ENCODE data around the gene LCLAT1. TPM values are rescaled to one million over a fixed set of nuclear protein-coding genes. Genes with fewer than 3 reads are reported as not detected.
A peak's percentile ranks its signal among the peaks of the same experiment; 100 is the strongest.

LCLAT1 gene
- total and polyA plus RNA-seq, 2 of the 4 experiments (the other 2 are of a cell fraction): 7.5 to 11.5 TPM

DNA sequence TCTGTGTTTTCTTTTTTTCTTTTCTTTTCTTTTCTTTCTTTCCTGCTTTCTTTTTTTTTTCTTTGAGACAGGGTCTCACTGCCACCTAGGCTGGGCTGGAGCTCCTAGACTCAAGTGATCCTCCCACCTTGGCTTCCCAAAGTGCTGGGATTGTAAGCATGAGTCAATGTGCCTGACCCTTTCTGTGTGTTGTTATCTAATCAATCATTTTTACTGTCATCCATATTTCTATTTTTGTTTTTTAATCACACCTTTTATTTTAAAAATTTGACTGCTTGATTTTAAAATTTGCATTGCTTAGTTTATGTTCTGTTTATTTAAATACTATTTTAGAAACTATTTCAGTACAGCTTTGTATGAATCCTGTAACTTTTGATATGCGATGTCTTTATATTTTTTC is 19.2 kb downstream of the LCLAT1 start:
- H3K4me3 ChIP-seq (ENCODE audit: insufficient read depth, low read depth, low read length): no peak overlapping the region
- BruUV-seq (replicated peaks): no TSS peak
- H3K36me3 ChIP-seq (ENCODE audit: control insufficient read depth, insufficient read depth, low read length): no peaks in the 10 kb centered on the region; the same call in 1 of the 2 replicates
- in situ Hi-C loops (cut with MboI; ENCODE audit: low sequenced_read_pairs) (no loop called here), dilution Hi-C loops (cut with HindIII; ENCODE audit: low sequenced_read_pairs, unreplicated experiment) (no loop called here), intact Hi-C loops (cut with micrococcal nuclease) (no loop called here)
- H2BK15ac ChIP-seq (ENCODE audit: low read depth, low read length): no peak overlapping the region
- no peak overlapping the region for H3K4me2 ChIP-seq (ENCODE audit: low read depth, low read length)
- no peak overlapping the region for H4K5ac ChIP-seq (ENCODE audit: low read depth, low read length)
- CTCF ChIA-PET: no interaction called here
- H3K23ac ChIP-seq (ENCODE audit: low read depth, low read length): no peak overlapping the region
- POLR2A ChIA-PET (ENCODE audit: unreplicated experiment): interaction anchor here (0.6 kb wide), 1 partner anchor 9 kb away, joined by 3 read pairs; no protein-coding TSS in a partner anchor
- no peak overlapping the region for H2BK5ac ChIP-seq (ENCODE audit: low read depth, low read length, poor library complexity, severe bottlenecking)
- ATAC-seq (ENCODE audit: low read depth): no peak
- H2AK5ac ChIP-seq (ENCODE audit: low read depth, low read length): no peak overlapping the region
- no peaks in the 10 kb centered on the region for H4K20me1 ChIP-seq (ENCODE audit: insufficient read depth, low read length)
- H2AFZ ChIP-seq (replicated peaks; ENCODE audit: low read length, poor library complexity): no peak overlapping the region
- H3K18ac ChIP-seq (ENCODE audit: low read depth, low read length): no peak overlapping the region
- no peak overlapping the region for H4K8ac ChIP-seq (ENCODE audit: low read depth in 2 of 2, low read length in 2 of 2)
- H3K79me1 ChIP-seq (ENCODE audit: low read depth in 1 of 2, low read length in 2 of 2): peaks cover 33 to 36% of the 10 kb centered on the region in 2 experiments
- H3K9ac ChIP-seq (ENCODE audit: low read depth, low read length): no peak overlapping the region
- no CpG with 5 or more reads among the region's 1 CpG for whole genome bisulfite sequencing, 2 experiments (ENCODE audit: extremely low coverage in 2 of 2, insufficient read length in 1 of 2)
- peaks cover 3% of the 10 kb centered on the region; the same call in 1 of the 2 replicates for H3K4me1 ChIP-seq (ENCODE audit: control insufficient read depth, insufficient read depth, low read length)
- peaks cover 4% of the 10 kb centered on the region; the same call in 1 of the 2 replicates for H3K9me1 ChIP-seq (ENCODE audit: insufficient read depth, low read length)
- 0 out of 2 replicates have a peak overlapping the region, but pooled peaks have one; percentile 82 for H3K14ac ChIP-seq (replicated peaks; ENCODE audit: low read depth, low read length)
- H2AK9ac ChIP-seq (replicated peaks; ENCODE audit: low read depth, low read length, poor library complexity): no peak overlapping the region
- no peak overlapping the region; the same call in 1 of the 2 replicates for H2BK20ac ChIP-seq (ENCODE audit: low read depth, low read length)
- peaks cover 2% of the 10 kb centered on the region; the same call in 1 of the 2 replicates for H3K9me3 ChIP-seq (ENCODE audit: control insufficient read depth, insufficient read depth, low read length)
- H4K91ac ChIP-seq (ENCODE audit: insufficient read depth, low read depth, low read length): no peak overlapping the region
- no peak overlapping the region for H3K27ac ChIP-seq (ENCODE audit: insufficient read depth, low read length)
- H3K56ac ChIP-seq (ENCODE audit: extremely low read depth, insufficient read depth, low read length): no peak overlapping the region
- TF ChIP-seq, protein P1, sequence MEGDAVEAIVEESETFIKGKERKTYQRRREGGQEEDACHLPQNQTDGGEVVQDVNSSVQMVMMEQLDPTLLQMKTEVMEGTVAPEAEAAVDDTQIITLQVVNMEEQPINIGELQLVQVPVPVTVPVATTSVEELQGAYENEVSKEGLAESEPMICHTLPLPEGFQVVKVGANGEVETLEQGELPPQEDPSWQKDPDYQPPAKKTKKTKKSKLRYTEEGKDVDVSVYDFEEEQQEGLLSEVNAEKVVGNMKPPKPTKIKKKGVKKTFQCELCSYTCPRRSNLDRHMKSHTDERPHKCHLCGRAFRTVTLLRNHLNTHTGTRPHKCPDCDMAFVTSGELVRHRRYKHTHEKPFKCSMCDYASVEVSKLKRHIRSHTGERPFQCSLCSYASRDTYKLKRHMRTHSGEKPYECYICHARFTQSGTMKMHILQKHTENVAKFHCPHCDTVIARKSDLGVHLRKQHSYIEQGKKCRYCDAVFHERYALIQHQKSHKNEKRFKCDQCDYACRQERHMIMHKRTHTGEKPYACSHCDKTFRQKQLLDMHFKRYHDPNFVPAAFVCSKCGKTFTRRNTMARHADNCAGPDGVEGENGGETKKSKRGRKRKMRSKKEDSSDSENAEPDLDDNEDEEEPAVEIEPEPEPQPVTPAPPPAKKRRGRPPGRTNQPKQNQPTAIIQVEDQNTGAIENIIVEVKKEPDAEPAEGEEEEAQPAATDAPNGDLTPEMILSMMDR (conservative IDR thresholded peaks at IDR 0.05; ENCODE audit: low read depth, low read length): no peak
- TF ChIP-seq MXI1 (IDR thresholded peaks at IDR 0.05; ENCODE audit: borderline replicate concordance, low read depth, low read length) (no peak), POLR2A (IDR thresholded peaks at IDR 0.05; ENCODE audit: low read depth, low read length) (no peak), RAD21 (IDR thresholded peaks at IDR 0.05; ENCODE audit: low read length) (no peak), CHD1 (IDR thresholded peaks at IDR 0.05; ENCODE audit: low read depth, low read length) (no peak), RCOR1 (IDR thresholded peaks at IDR 0.05; ENCODE audit: insufficient replicate concordance, low read length) (no peak), NFE2L2 (IDR thresholded peaks at IDR 0.05; ENCODE audit: low read depth, low read length) (no peak)
- TF ChIP-seq, protein P2, sequence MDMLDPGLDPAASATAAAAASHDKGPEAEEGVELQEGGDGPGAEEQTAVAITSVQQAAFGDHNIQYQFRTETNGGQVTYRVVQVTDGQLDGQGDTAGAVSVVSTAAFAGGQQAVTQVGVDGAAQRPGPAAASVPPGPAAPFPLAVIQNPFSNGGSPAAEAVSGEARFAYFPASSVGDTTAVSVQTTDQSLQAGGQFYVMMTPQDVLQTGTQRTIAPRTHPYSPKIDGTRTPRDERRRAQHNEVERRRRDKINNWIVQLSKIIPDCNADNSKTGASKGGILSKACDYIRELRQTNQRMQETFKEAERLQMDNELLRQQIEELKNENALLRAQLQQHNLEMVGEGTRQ (IDR thresholded peaks at IDR 0.05; ENCODE audit: low read depth, low read length): no peak
- no peaks in the 10 kb centered on the region for H3K27me3 ChIP-seq (ENCODE audit: control insufficient read depth, insufficient read depth, low read length)
- H3K4ac ChIP-seq (ENCODE audit: low read depth, low read length): no peak overlapping the region
- DNase-seq: no peak
- H2BK120ac ChIP-seq (ENCODE audit: low read depth, low read length): no peak overlapping the region
